Hepatocyte (in vitro differentiated cells): ENCODE measurements around the gene TCEAL5.

Experiments
- CTCF ChIP-seq: fragments of 200-600 bp; sonication (generic); IDR thresholded peaks from 2 replicates; pipeline ENCODE4 v1.5.1; 2016; ENCODE audit warnings: antibody characterized with exemption, mild to moderate bottlenecking; ENCODE audit not compliant: poor library complexity
- EZH2 ChIP-seq: fragments of 200-600 bp; sonication (generic); IDR thresholded peaks from 2 replicates; pipeline ENCODE4 v1.6.1; 2016; ENCODE audit warnings: antibody characterized with exemption, mild to moderate bottlenecking, borderline replicate concordance

GRCh38 chrX:103248553-103248952 lies 28.0 kb downstream of the TCEAL5 start:
- TF ChIP-seq CTCF: peak; percentile 37
- no peak for TF ChIP-seq EZH2
